MM.1S (cell line): ENCODE data around the gene CKAP5.
"Not testable (repeated sequence)": the region's sequence is repeated elsewhere in the genome, so short reads cannot be mapped to it uniquely, and the experiment has no call there.

Source experiments
- DNase-seq: peaks from one replicate; pipeline ENCODE4 v3.0.0-alpha.2; 2015
- H2AFZ ChIP-seq: fragments of 300-600 bp; sonication (generic); 2 replicates; pipeline ENCODE4 v1.6.0; 2016; ENCODE audit warnings: antibody characterized with exemption, low read length
- H3F3A ChIP-seq: fragments of 300-600 bp; sonication (generic); 2 replicates; pipeline ENCODE4 v1.6.1; 2016; ENCODE audit warnings: mild to moderate bottlenecking, antibody characterized with exemption, low read length, moderate library complexity, mixed read lengths; ENCODE audit not compliant: insufficient read depth
- H3K27ac ChIP-seq: fragments of 300-600 bp; sonication (generic); 2 replicates; pipeline ENCODE4 v1.5.1; 2016; ENCODE audit warnings: mild to moderate bottlenecking, low read length
- H3K27me3 ChIP-seq: fragments of 300-600 bp; sonication (generic); replicated peaks from 2 replicates; pipeline ENCODE4 v1.6.0; 2016; ENCODE audit warnings: low read length; ENCODE audit not compliant: insufficient read depth
- H3K36me3 ChIP-seq: fragments of 300-600 bp; sonication (generic); replicated peaks from 2 replicates; pipeline ENCODE4 v1.6.1; 2016; ENCODE audit warnings: mild to moderate bottlenecking, low read length, mixed read lengths; ENCODE audit not compliant: insufficient read depth
- H3K4me1 ChIP-seq: fragments of 300-600 bp; sonication (generic); 2 replicates; pipeline ENCODE4 v1.6.1; 2016; ENCODE audit warnings: low read length, mixed read lengths
- H3K4me2 ChIP-seq: fragments of 300-600 bp; sonication (generic); 2 replicates; pipeline ENCODE4 v1.6.0; 2016; ENCODE audit warnings: low read depth, low read length
- H3K4me3 ChIP-seq: fragments of 300-600 bp; sonication (generic); 2 replicates; pipeline ENCODE4 v1.5.1; 2016; ENCODE audit warnings: low read length, mixed read lengths
- H3K79me2 ChIP-seq: fragments of 300-600 bp; sonication (generic); 2 replicates; pipeline ENCODE4 v1.6.1; 2016; ENCODE audit warnings: mixed run types, low read length, mixed read lengths
- H3K9ac ChIP-seq: fragments of 300-600 bp; sonication (generic); 2 replicates; pipeline ENCODE4 v1.6.1; 2016; ENCODE audit warnings: low read length, mixed read lengths
- H3K9me2 ChIP-seq: fragments of 300-600 bp; sonication (generic); replicated peaks from 2 replicates; pipeline ENCODE4 v1.6.1; 2016; ENCODE audit warnings: mild to moderate bottlenecking, low read length, mixed read lengths; ENCODE audit not compliant: insufficient read depth
- H3K9me3 ChIP-seq: fragments of 300-600 bp; sonication (generic); replicated peaks from 2 replicates; pipeline ENCODE4 v1.6.1; 2016; ENCODE audit warnings: mild to moderate bottlenecking, low read length, mixed read lengths; ENCODE audit not compliant: insufficient read depth
- H4K20me1 ChIP-seq: fragments of 300-600 bp; sonication (generic); 2 replicates; pipeline ENCODE4 v1.6.1; 2016; ENCODE audit warnings: mild to moderate bottlenecking, low read length, moderate library complexity, mixed read lengths; ENCODE audit not compliant: insufficient read depth
- EZH2 ChIP-seq: fragments of 300-600 bp; sonication (generic); optimal IDR thresholded peaks from 2 replicates; pipeline ENCODE3; 2017; ENCODE audit warnings: low read depth, mild to moderate bottlenecking, antibody characterized with exemption, low read length, mixed read lengths
- EZH2phosphoT487 ChIP-seq: fragments of 300-600 bp; sonication (generic); IDR thresholded peaks from 2 replicates; pipeline ENCODE4 v1.6.1; 2018; ENCODE audit warnings: antibody characterized with exemption, low read length
- TF ChIP-seq, protein P1 (sequence below): fragments of 300-600 bp; sonication (generic); IDR thresholded peaks from 2 replicates; pipeline ENCODE4 v1.5.1; 2016; ENCODE audit warnings: antibody characterized with exemption, low read length, mixed read lengths

Gene CKAP5

DNA sequence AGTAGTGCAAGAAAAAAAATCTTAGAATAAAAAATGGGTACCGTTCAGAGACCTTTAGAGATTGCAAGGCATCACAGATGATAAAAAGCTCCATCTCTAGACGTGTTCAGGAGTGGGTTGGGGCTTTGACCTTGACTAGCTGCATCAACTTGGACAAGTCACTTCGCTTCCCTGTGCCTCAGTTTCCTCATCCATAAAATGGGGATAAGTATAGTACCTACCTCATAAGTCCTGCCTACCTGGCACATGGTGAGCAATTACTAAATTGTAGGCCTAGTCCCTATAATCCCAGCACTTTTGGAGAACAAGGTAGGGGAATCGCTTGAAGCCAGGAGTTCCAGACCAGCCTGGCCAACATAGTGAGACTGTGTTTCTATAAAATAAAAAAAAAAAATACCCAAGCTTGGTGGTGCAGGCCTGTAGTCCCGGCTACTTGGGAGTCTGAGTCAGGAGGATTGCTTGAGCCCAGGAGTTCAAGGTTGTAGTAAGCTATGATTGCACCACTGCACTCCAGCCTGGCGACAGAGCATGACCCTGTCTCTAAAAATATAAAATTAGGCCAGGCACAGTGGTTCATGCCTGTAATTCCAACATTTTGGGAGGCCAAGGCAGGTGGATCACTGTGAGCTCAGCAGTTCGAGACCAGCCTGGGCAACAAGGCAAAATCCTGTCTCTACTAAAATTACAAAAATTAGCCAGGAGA, 133.1 kb downstream of the CKAP5 start:
- Histone ChIP-seq H2AFZ (no peak overlapping the region), H3K79me2 (no peaks in the 10 kb centered on the region), H3F3A (no peaks in the 10 kb centered on the region), H3K4me2 (no peak overlapping the region), H3K9me3 (no peaks in the 10 kb centered on the region), H3K4me3 (no peak overlapping the region), H3K27ac (no peak overlapping the region), H3K4me1 (no peaks in the 10 kb centered on the region), H4K20me1 (no peaks in the 10 kb centered on the region), H3K36me3 (no peaks in the 10 kb centered on the region), H3K9me2 (no peaks in the 10 kb centered on the region), H3K9ac (no peak overlapping the region), H3K27me3 (no peaks in the 10 kb centered on the region)
- TF ChIP-seq, protein P1, sequence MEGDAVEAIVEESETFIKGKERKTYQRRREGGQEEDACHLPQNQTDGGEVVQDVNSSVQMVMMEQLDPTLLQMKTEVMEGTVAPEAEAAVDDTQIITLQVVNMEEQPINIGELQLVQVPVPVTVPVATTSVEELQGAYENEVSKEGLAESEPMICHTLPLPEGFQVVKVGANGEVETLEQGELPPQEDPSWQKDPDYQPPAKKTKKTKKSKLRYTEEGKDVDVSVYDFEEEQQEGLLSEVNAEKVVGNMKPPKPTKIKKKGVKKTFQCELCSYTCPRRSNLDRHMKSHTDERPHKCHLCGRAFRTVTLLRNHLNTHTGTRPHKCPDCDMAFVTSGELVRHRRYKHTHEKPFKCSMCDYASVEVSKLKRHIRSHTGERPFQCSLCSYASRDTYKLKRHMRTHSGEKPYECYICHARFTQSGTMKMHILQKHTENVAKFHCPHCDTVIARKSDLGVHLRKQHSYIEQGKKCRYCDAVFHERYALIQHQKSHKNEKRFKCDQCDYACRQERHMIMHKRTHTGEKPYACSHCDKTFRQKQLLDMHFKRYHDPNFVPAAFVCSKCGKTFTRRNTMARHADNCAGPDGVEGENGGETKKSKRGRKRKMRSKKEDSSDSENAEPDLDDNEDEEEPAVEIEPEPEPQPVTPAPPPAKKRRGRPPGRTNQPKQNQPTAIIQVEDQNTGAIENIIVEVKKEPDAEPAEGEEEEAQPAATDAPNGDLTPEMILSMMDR, result no peak
- TF ChIP-seq EZH2, result no peak
- TF ChIP-seq EZH2phosphoT487, result no peak
- no peak for DNase-seq

DNA sequence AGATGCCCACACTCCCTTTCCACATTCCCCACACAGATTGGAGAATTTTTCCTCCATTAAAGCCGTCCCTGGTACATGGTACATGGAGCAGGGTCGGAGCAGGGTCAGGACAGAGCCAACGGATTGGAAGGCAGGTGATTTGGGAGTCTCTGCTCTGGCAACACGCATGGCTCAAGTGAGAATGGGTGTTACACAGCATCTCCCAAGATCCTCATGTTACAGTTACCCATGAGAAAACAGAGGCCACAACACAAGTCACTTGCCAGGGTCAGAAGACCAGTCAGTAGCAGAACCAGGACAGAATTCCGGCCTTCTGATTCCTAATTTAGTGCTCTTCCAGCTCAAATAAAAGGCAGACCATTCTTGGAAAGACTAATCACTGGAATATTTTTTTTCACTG, 134.8 kb downstream of the CKAP5 start:
- H3K9ac ChIP-seq, result no peak overlapping the region
- no peaks in the 10 kb centered on the region for H3K9me2 ChIP-seq
- H3K4me3 ChIP-seq, result no peak overlapping the region
- H3K79me2 ChIP-seq, result no peaks in the 10 kb centered on the region
- no peaks in the 10 kb centered on the region for H3F3A ChIP-seq
- no peaks in the 10 kb centered on the region for H3K9me3 ChIP-seq
- H2AFZ ChIP-seq, result no peak overlapping the region
- no peaks in the 10 kb centered on the region for H3K4me1 ChIP-seq
- H3K4me2 ChIP-seq, result no peak overlapping the region
- no peak overlapping the region for H3K27ac ChIP-seq
- H3K27me3 ChIP-seq, result no peaks in the 10 kb centered on the region
- DNase-seq, result no peak
- no peaks in the 10 kb centered on the region for H3K36me3 ChIP-seq
- no peaks in the 10 kb centered on the region for H4K20me1 ChIP-seq
- TF ChIP-seq EZH2phosphoT487 (no peak), EZH2 (no peak)
- TF ChIP-seq, protein P1, result no peak

DNA sequence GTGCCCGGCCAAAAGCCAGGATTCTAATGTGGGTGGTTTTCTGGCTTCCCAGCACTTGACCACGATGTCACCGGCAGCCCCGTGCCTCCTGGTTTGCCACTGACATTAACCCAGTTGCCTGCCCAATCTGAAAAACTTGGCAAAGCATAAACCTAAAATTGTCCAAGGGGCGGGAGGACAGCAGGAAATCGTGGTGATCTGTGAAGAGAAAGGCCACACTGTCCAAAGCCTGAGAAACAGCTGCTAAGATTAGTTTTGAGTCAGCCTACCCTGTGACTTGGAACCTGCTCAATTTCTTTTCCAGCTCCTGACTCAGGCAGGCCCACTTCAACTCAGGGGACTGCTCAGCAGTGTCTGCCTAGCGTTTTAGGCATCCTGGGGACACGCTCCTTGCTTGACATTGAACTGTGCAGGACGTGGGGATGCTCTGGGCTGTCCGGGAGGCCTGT, 135.2 kb downstream of the CKAP5 start:
- Histone ChIP-seq H2AFZ (no peak overlapping the region), H3K9me3 (no peaks in the 10 kb centered on the region), H3K4me3 (no peak overlapping the region), H3F3A (no peaks in the 10 kb centered on the region), H3K4me2 (no peak overlapping the region), H3K36me3 (no peaks in the 10 kb centered on the region), H3K9me2 (no peaks in the 10 kb centered on the region), H3K27me3 (no peaks in the 10 kb centered on the region), H3K4me1 (no peaks in the 10 kb centered on the region), H4K20me1 (no peaks in the 10 kb centered on the region), H3K9ac (no peak overlapping the region), H3K27ac (no peak overlapping the region), H3K79me2 (no peaks in the 10 kb centered on the region)
- TF ChIP-seq EZH2phosphoT487 (no peak), EZH2 (no peak)
- TF ChIP-seq, protein P1, result no peak
- DNase-seq, result no peak

DNA sequence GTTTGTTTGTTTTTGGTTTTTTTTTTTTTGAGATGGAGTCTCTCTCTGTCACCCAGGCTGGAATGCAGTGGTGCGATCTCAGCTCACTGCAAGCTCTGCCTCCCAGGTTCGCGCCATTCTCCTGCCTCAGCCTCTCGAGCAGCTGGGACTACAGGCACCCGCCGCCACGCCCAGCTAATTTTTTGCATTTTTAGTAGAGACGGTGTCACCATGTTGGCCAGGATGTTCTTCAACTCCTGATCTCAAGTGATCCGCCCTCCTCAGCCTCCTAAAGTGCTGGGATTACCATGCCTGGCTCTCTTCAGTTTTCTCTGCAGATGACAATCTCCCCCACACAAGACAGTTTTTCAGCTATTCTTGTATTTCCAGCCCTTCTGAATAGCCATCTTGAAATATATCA, 136.7 kb downstream of the CKAP5 start:
- not testable (repeated sequence) for H3K4me1 ChIP-seq, H3K27me3 ChIP-seq, H3K27ac ChIP-seq, H3K79me2 ChIP-seq, H3K9me3 ChIP-seq, H3K36me3 ChIP-seq, H3K4me2 ChIP-seq, H4K20me1 ChIP-seq, H3K4me3 ChIP-seq, DNase-seq, H3F3A ChIP-seq, H2AFZ ChIP-seq, H3K9ac ChIP-seq, H3K9me2 ChIP-seq
